Psoas muscle (tissue), 8 donors: ENCODE results near the gene DNMT3B. TPM values are rescaled to one million over a fixed set of nuclear protein-coding genes. Genes with fewer than 3 reads are reported as not detected.
"Not testable (repeated sequence)": the region's sequence is repeated elsewhere in the genome, so short reads cannot be mapped to it uniquely, and the experiment has no call there.

Source experiments
- ATAC-seq, 4 donors: fragments of 200-7000 bp; cut with Tn5 transposase; one replicate each; pipeline ENCODE4 v1.9.1; 2020; ENCODE audit warnings: moderate library complexity in 3 of 4, mild to moderate bottlenecking in 2 of 4
- DNase-seq, 2 donors: peaks; one replicate each; pipeline ENCODE4 v3.0.0-alpha.2; 2020
- H3K27ac ChIP-seq: fragments of 200-600 bp; one replicate; pipeline ENCODE4 v1.8.0; 2022
- H3K27me3 ChIP-seq, 3 donors: fragments of 200-600 bp in 1 of 3; one replicate each; pipeline versions ENCODE4 v1.6.1 to v1.8.0; 2013 to 2022; ENCODE audit warnings: low read length in 2 of 3, mild to moderate bottlenecking in 2 of 3, moderate library complexity in 1 of 3; ENCODE audit not compliant: insufficient read depth in 3 of 3
- H3K36me3 ChIP-seq, 2 donors: fragments of 200-600 bp in 1 of 2; one replicate each; pipeline versions ENCODE4 v1.6.1 to v1.8.0; 2013 to 2022; ENCODE audit warnings: low read depth in 1 of 2, mild to moderate bottlenecking in 1 of 2, moderate library complexity in 1 of 2; ENCODE audit not compliant: insufficient read depth in 1 of 2
- H3K4me1 ChIP-seq: fragments of 200-600 bp; one replicate; pipeline ENCODE4 v1.8.0; 2022
- H3K4me3 ChIP-seq: fragments of 200-600 bp; one replicate; pipeline ENCODE4 v1.8.0; 2022; ENCODE audit warnings: mild to moderate bottlenecking
- H3K9me3 ChIP-seq: fragments of 200-600 bp; one replicate; pipeline ENCODE4 v1.8.0; 2022
- CTCF ChIP-seq: fragments of 200-600 bp; IDR thresholded peaks from one replicate; pipeline ENCODE4 v1.8.0; 2022; ENCODE audit warnings: antibody characterized with exemption
- WGBS, 3 donors: extraction: QIAGEN DNeasy Blood & Tissue Kit; methylation state at CpG; one replicate each; pipeline versions ENCODE4 v1.1.6 to v1.1.7; 2013; 5-methylcytosine and 5-hydroxymethylcytosine counted together
- intact Hi-C, 2 donors: fragments of 100-400 bp; cut with DNase I; formaldehyde crosslinking; loops; one replicate each; pipeline versions ENCODE4 v1.11.0 to v1.14.2; 2022
- long read RNA-seq, 2 donors: library from polyadenylated mRNA; unstranded; transcript quantifications; one replicate each; pipeline ENCODE4 v2.0.0, GENCODE V29; 2021
- polyA plus RNA-seq, 3 donors: library from polyadenylated mRNA; stranded (reverse); fragments of 200-250 nt; gene quantifications; one replicate each; pipeline ENCODE4 v1.2.3, GENCODE V29; 2013
- total RNA-seq, 4 donors: library from RNA; stranded (reverse); fragmentation: NEBNext Ultra II Directional in 2 of 4; extraction: Animal tissue kit (Norgen Biotek cat#: 25700) in 2 of 4; gene quantifications; one replicate each; pipeline versions ENCODE4 v1.2.1 to v1.2.4, GENCODE V29; 2021 to 2023
- donor health status: healthy with polysubstance abuse.
- donor health status: DM: no; HTN: no; CAD: no; lungs with moderate emphysema.
- donor health status: Bipolar disorder and iron deficiency.
- donor health status: healthy.
- donor health status: DM: yes; HTN: yes; CAD: no.
- donor health status: DM: no; HTN: no; CAD: no.
- donor health status: DM: no; HTN: no; CAD: no.
- donor health status: DM: yes; HTN: yes; CAD: no.

Gene DNMT3B
- under 1 TPM; 0.08 to 0.64 (median 0.24) TPM for total RNA-seq
- under 1 TPM; 0.14 to 0.19 (median 0.17) TPM for polyA plus RNA-seq
- long read RNA-seq, donor 1 = 0 reads
- long read RNA-seq, donor 2 = 0 reads

GRCh38 chr20:32761831-32762753 is at the start of gene DNMT3B:
TSS of gene DNMT3B (plus strand) at chr20:32762385. CDS start at chr20:32780324, 17,939 bp downstream.
- peak; percentile 81 to 87 for DNase-seq
- peak; percentile 22 for TF ChIP-seq CTCF
- Histone ChIP-seq H3K27me3 (no peaks in the 10 kb centered on the region), H3K9me3 (no peaks in the 10 kb centered on the region), H3K4me1 (peaks cover 8% of the 10 kb centered on the region), H3K36me3 (no peaks in the 10 kb centered on the region), H3K4me3 (peak within 1 kb of the TSS; percentile 80), H3K27ac (no peak within 1 kb of the TSS)
- intact Hi-C loops = no loop called here
- peak; percentile 84 to 94 (median 86) for ATAC-seq
- WGBS, 3 donors = 1% methylated on average over 47 to 92 of the region's 92 CpGs

GRCh38 chr20:32718749-32719348 is 43.3 kb upstream of the DNMT3B start:
- no peaks in the 10 kb centered on the region for H3K27me3 ChIP-seq
- no peak overlapping the region for H3K27ac ChIP-seq
- WGBS, 3 donors = 65 to 87% (median 86%) methylated on average over 3 of the region's 3 CpGs
- no peaks in the 10 kb centered on the region for H3K4me1 ChIP-seq
- no peaks in the 10 kb centered on the region for H3K9me3 ChIP-seq
- TF ChIP-seq CTCF = no peak
- peaks cover 0 to 41% of the 10 kb centered on the region in 2 donors for H3K36me3 ChIP-seq
- ATAC-seq (no peak), DNase-seq (no peak)
- no peak overlapping the region for H3K4me3 ChIP-seq
- intact Hi-C loops = no loop called here

GRCh38 chr20:32727683-32728082 is 34.5 kb upstream of the DNMT3B start:
- TF ChIP-seq CTCF = no peak
- no peak overlapping the region for H3K4me3 ChIP-seq
- no peaks in the 10 kb centered on the region for H3K9me3 ChIP-seq
- H3K27me3 ChIP-seq = no peaks in the 10 kb centered on the region
- H3K27ac ChIP-seq = no peak overlapping the region
- H3K36me3 ChIP-seq = peaks cover 0 to 42% of the 10 kb centered on the region in 2 donors
- no peaks in the 10 kb centered on the region for H3K4me1 ChIP-seq
- DNase-seq = peak in 1 of 2 donors; percentile 38
- ATAC-seq = peak in 2 of 4 donors; percentile 49 to 56
- intact Hi-C loops = no loop called here
- WGBS, 3 donors = 31 to 40% (median 36%) methylated on average over 7 of the region's 7 CpGs

GRCh38 chr20:32728435-32728834 is 33.8 kb upstream of the DNMT3B start:
- intact Hi-C loops = not testable (repeated sequence)
- H3K36me3 ChIP-seq = peaks cover 0 to 42% of the 10 kb centered on the region in 2 donors
- 89 to 92% (median 91%) methylated on average over 6 of the region's 6 CpGs for WGBS, 3 donors

GRCh38 chr20:32729334-32729733 is 32.9 kb upstream of the DNMT3B start:
- peaks cover 0 to 42% of the 10 kb centered on the region in 2 donors for H3K36me3 ChIP-seq

More at GRCh38 chr20:32728435-32728834, 33.8 kb upstream of the DNMT3B start:
- H3K27ac ChIP-seq, ATAC-seq, H3K4me1 ChIP-seq, H3K4me3 ChIP-seq, DNase-seq, H3K27me3 ChIP-seq, H3K9me3 ChIP-seq: not testable (repeated sequence)

More at GRCh38 chr20:32729334-32729733, 32.9 kb upstream of the DNMT3B start:
- DNase-seq, H3K4me3 ChIP-seq, H3K4me1 ChIP-seq, H3K27ac ChIP-seq, H3K9me3 ChIP-seq, intact Hi-C loops, H3K27me3 ChIP-seq, ATAC-seq: not testable (repeated sequence)
- WGBS, 3 donors = 95 to 99% (median 97%) methylated on average over 5 of the region's 5 CpGs
